Right lobe of liver (tissue), 6 donors: ENCODE measurements around the gene CTDSPL. TPM values are rescaled to one million over a fixed set of nuclear protein-coding genes. Genes with fewer than 3 reads are reported as not detected.
A peak's percentile ranks its signal among the peaks of the same experiment; 100 is the strongest.
"Not testable (repeated sequence)": the region's sequence is repeated elsewhere in the genome, so short reads cannot be mapped to it uniquely, and the experiment has no call there.

ENCODE experiments used
- ATAC-seq, 4 donors: fragments of 200-7000 bp; cut with Tn5 transposase; one replicate each; pipeline ENCODE4 v1.9.1; 2020; ENCODE audit warnings: mild to moderate bottlenecking in 4 of 4, moderate library complexity in 4 of 4
- DNase-seq, 3 donors: peaks; one replicate each; pipeline ENCODE4 v3.0.0-alpha.2; 2020
- H3K27ac ChIP-seq, 3 donors: fragments of 200-600 bp; one replicate each; pipeline ENCODE4 v1.8.0; 2022
- H3K27me3 ChIP-seq, 2 donors: fragments of 200-600 bp; one replicate each; pipeline ENCODE4 v1.8.0; 2022
- H3K36me3 ChIP-seq, 4 donors: fragments of 200-600 bp; sonication (generic) in 1 of 4; one replicate each; pipeline versions ENCODE4 v1.5.1 to v1.8.0; 2017 to 2022; ENCODE audit warnings: control low read depth in 1 of 4
- H3K4me1 ChIP-seq, 4 donors: fragments of 200-600 bp; sonication (generic) in 1 of 4; one replicate each; pipeline versions ENCODE4 v1.5.1 to v1.8.0; 2017 to 2022; ENCODE audit warnings: control low read depth in 1 of 4
- H3K4me3 ChIP-seq, 3 donors: fragments of 200-600 bp; one replicate each; pipeline ENCODE4 v1.8.0; 2022
- H3K9me3 ChIP-seq, 4 donors: fragments of 200-600 bp; sonication (generic) in 1 of 4; one replicate each; pipeline versions ENCODE4 v1.5.1 to v1.8.0; 2017 to 2022; ENCODE audit warnings: control low read depth in 1 of 4
- CTCF ChIP-seq, 4 donors: fragments of 200-600 bp in 3 of 4; fragments of 450-650 bp in 1 of 4; IDR thresholded peaks; one replicate each; pipeline versions ENCODE4 v1.5.1 to v1.8.0; 2016 to 2022; ENCODE audit warnings: antibody characterized with exemption in 4 of 4, mild to moderate bottlenecking in 2 of 4
- POLR2A ChIP-seq: fragments of 450-650 bp; IDR thresholded peaks from one replicate; pipeline ENCODE4 v1.6.1; 2017; ENCODE audit warnings: antibody characterized with exemption, mild to moderate bottlenecking
- WGBS: methylation state at CpG from one replicate; pipeline ENCODE4 v1.1.6; 2018; ENCODE audit warnings: low coverage, low lambda C conversion rate; ENCODE audit not compliant: insufficient coverage; ENCODE audit errors: missing lambda C conversion rate; 5-methylcytosine and 5-hydroxymethylcytosine counted together
- intact Hi-C, 2 donors: fragments of 100-400 bp; cut with DNase I; formaldehyde crosslinking; loops; one replicate each; pipeline versions ENCODE4 v1.11.2 to v1.14.1; 2022
- microRNA-seq, 2 donors: library from miRNA; unstranded; fragments of <30 nt; microRNA quantifications; one replicate each; pipeline ENCODE4, GENCODE V29; 2019 to 2020
- small RNA-seq, 2 experiments: library from RNA; depleted of rRNA; stranded (forward); fragments of <200 nt; gene quantifications; one replicate each; pipeline ENCODE3, GENCODE V24; 2016
- total RNA-seq, 6 experiments: library from RNA; depleted of rRNA in 2 of 6; stranded (reverse); fragments of >200 nt in 2 of 6; fragmentation: NEBNext Ultra II Directional in 3 of 6; extraction: Animal tissue kit (Norgen Biotek cat#: 25700) in 3 of 6; gene quantifications; one replicate each; pipeline versions ENCODE4 v1.1.0 to v1.2.4, GENCODE V29; 2016 to 2023
- donor health status: DM: no; HTN: yes; CAD: no.
- donor health status: DM: no; HTN: no; CAD: no.
- donor health status: DM: no; HTN: no; CAD: no.
- donor health status: DM: no; HTN: yes; CAD: no.
- donor health status: DM: no; HTN: yes; CAD: no.

CTDSPL gene
- total RNA-seq, 6 experiments from 2014 or later: 14.9 to 22.8 (median 18.0) TPM

DNA sequence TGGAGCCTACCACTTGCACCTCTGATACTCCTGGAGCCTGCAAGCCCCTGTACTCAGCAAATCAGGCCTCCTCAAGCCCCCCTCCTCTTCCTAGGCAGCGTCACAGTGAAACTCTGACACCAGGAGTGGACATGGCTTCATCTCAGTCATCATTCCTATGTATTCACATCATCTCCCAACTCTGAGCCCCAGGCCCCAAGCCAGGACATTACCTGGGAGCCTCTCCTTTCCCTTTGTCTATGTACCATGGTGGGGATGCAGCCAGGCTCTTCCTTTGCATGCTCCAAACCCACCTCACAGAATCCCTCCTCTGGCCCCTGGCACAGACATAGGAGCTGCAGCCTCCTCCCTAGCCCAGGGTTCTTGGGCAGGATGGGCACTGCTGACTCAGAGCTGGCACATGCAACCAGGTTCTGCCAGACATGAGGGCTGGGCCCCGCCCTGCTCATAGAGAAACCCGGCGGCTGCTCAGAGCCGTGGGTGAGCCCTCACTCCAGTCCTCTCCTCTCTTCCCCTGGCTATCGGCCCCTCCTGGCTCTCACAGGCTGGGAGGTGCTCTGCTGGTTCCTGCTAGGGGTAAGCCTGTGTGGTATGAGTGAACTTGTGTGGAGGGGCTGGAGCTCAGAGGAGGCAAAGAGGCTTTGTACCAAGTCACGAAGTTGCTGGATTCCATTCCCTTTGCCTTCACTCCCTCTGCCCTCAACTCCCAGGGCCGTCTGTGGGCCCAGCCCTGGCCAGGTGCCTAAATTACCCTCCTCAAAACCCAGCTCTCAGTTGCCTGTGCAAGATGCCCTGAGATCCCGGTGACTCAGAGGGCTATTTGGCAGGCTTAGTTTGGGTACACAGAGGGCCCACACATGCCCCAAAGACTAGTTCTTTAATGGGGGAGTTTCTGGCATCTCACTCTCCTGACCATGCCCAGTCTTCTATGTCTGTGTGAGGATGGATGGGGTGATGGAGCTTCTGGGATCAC, 169.6 kb downstream of the CTDSPL start:
- peak in 2 of 3 donors; percentile 45 to 66 for DNase-seq
- Histone ChIP-seq H3K36me3 (no peaks in the 10 kb centered on the region), H3K4me1 (peaks cover 0 to 15% (median 3%) of the 10 kb centered on the region in 4 donors), H3K27me3 (no peaks in the 10 kb centered on the region), H3K9me3 (no peaks in the 10 kb centered on the region), H3K4me3 (no peak overlapping the region), H3K27ac (no peak overlapping the region)
- intact Hi-C loops: no loop called here
- TF ChIP-seq CTCF (IDR thresholded peaks at IDR 0.05): no peak
- no peak for TF ChIP-seq POLR2A
- ATAC-seq: peak; percentile 3 to 70 (median 27)
- 22% methylated on average over 3 of the region's 9 CpGs for WGBS

- Histone ChIP-seq H3K27me3 (no peaks in the 10 kb centered on the region), H3K4me3 (no peak overlapping the region), H3K27ac (no peak overlapping the region), H3K36me3 (no peaks in the 10 kb centered on the region), H3K9me3 (no peaks in the 10 kb centered on the region), H3K4me1 (peaks cover 0 to 15% (median 3%) of the 10 kb centered on the region in 4 donors)
- TF ChIP-seq CTCF (IDR thresholded peaks at IDR 0.05) (no peak), POLR2A (no peak)
- 100% methylated on average over 1 of the region's 1 CpG for WGBS
- ATAC-seq (no peak), DNase-seq (peak in 1 of 3 donors; percentile 26)
- intact Hi-C loops: no loop called here
Observed at GRCh38 chr3:38032328-38032865, 170.7 kb downstream of the CTDSPL start.

- intact Hi-C loops, ATAC-seq, DNase-seq, H3K4me3 ChIP-seq, H3K36me3 ChIP-seq, H3K27me3 ChIP-seq, H3K27ac ChIP-seq, H3K9me3 ChIP-seq: not testable (repeated sequence)
- peaks cover 0 to 15% (median 3%) of the 10 kb centered on the region in 4 donors for H3K4me1 ChIP-seq
- WGBS: 85% methylated on average over 4 of the region's 7 CpGs
Observed at GRCh38 chr3:38033586-38033985, 171.9 kb downstream of the CTDSPL start.

Small RNA genes within 50 kb of the gene (microRNA-seq; reads per million reads assigned to microRNA genes)
- 8.4 to 9.5 reads per million in 2 donors for gene MIR26A1

Small RNA genes within 50 kb of the gene (small RNA-seq; reads per million reads assigned to genes)
- gene MIR26A1: 0.39 to 1.1 reads per million in 2 experiments
- 0 reads per million in 2 experiments for gene RF00019

Other genes starting within 250 kb of the CTDSPL start
- gene VILL, start 128.9 kb downstream of the CTDSPL start, total RNA-seq: 1 to 10 TPM in 3 of 6 experiments, under 1 TPM in 3; 0.25 to 1.5 (median 0.97) TPM
- gene PLCD1, start 167.8 kb downstream of the CTDSPL start, total RNA-seq: 10 to 100 TPM in 1 of 6 experiments, 1 to 10 TPM in 5; 6.5 to 10.2 (median 7.7) TPM
- gene DLEC1, start 177.3 kb downstream of the CTDSPL start, total RNA-seq: under 1 TPM in 4 of 6 experiments, not detected in 2; 0.04 to 0.18 (median 0.15) TPM